Gastrocnemius medialis (tissue), 4 donors: ENCODE results near the gene SLC29A3.

Source experiments
- POLR2A ChIP-seq, 2 donors: fragments of 450-650 bp; IDR thresholded peaks; one replicate each; pipeline ENCODE4 v1.6.1; 2017; ENCODE audit warnings: antibody characterized with exemption in 2 of 2, mild to moderate bottlenecking in 2 of 2, moderate library complexity in 2 of 2
- TF ChIP-seq, protein P1 (sequence below), 5 experiments: fragments of 450-650 bp in 3 of 5; fragments of 200-600 bp in 2 of 5; sonication (generic) in 2 of 5; IDR thresholded peaks in 4 of 5; conservative IDR thresholded peaks in 1 of 5; 1 replicate in 4 of 5; 2 replicates in 1 of 5; pipeline ENCODE4 v1.5.1; 2016 to 2019; ENCODE audit warnings: antibody characterized with exemption in 5 of 5, mild to moderate bottlenecking in 3 of 5, moderate library complexity in 3 of 5

DNA sequence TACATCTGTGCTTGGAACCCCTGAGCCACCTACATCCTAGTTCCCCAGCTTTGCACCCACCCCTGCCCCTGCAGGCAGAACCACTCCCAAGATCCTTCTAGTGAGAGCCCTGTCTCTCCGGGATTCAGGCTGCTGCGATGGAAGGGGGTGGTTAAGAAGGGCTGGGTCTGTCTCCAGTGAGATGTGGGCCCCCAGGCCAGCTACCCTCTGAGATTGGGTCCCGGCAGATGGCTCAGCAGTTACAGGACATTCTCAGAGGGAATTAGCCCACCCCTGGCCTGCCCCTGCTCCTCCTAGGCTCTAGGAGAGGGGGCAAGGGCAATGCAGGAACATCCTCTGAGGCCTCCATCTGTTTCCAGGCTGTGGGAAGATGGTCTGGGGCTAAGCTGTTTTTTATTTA is 27.7 kb downstream of the SLC29A3 start:
- TF ChIP-seq, protein P1, sequence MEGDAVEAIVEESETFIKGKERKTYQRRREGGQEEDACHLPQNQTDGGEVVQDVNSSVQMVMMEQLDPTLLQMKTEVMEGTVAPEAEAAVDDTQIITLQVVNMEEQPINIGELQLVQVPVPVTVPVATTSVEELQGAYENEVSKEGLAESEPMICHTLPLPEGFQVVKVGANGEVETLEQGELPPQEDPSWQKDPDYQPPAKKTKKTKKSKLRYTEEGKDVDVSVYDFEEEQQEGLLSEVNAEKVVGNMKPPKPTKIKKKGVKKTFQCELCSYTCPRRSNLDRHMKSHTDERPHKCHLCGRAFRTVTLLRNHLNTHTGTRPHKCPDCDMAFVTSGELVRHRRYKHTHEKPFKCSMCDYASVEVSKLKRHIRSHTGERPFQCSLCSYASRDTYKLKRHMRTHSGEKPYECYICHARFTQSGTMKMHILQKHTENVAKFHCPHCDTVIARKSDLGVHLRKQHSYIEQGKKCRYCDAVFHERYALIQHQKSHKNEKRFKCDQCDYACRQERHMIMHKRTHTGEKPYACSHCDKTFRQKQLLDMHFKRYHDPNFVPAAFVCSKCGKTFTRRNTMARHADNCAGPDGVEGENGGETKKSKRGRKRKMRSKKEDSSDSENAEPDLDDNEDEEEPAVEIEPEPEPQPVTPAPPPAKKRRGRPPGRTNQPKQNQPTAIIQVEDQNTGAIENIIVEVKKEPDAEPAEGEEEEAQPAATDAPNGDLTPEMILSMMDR (IDR thresholded peaks at IDR 0.05 in 4 of 5, conservative IDR thresholded peaks at IDR 0.05 in 1 of 5), result no peak
- TF ChIP-seq POLR2A (IDR thresholded peaks at IDR 0.05), result no peak
